Measurements from ENCODE around the gene WWOX.
"Not testable (repeated sequence)": the region's sequence is repeated elsewhere in the genome, so short reads cannot be mapped to it uniquely, and the experiment has no call there.

Gene WWOX

GRCh38 chr16:79217375-79218011 lies 1118.0 kb downstream of the WWOX start:
- no peaks in the 10 kb centered on the region for H3K9me3 ChIP-seq (ENCODE audit: control insufficient read depth, low read length)
- 78 to 85% methylated on average over 5 of the region's 6 CpGs for WGBS, 2 experiments (ENCODE audit: insufficient coverage in 2 of 2)
- H3K27ac ChIP-seq (ENCODE audit: low read depth, low read length, severe bottlenecking) = no peak overlapping the region
- peaks cover 3% of the 10 kb centered on the region for H3K4me1 ChIP-seq (ENCODE audit: control insufficient read depth, insufficient read depth, low read length, poor library complexity, severe bottlenecking)
- H3K36me3 ChIP-seq (ENCODE audit: control insufficient read depth, insufficient read depth, low read length) = no peaks in the 10 kb centered on the region
- H3K4me3 ChIP-seq (ENCODE audit: extremely low read depth, insufficient read depth, low read length, poor library complexity, severe bottlenecking) = no peak overlapping the region

- H3K36me3 ChIP-seq (ENCODE audit: control insufficient read depth, insufficient read depth, low read length) = no peaks in the 10 kb centered on the region
- 100% methylated on average over 1 of the region's 1 CpG for WGBS, 2 experiments (ENCODE audit: insufficient coverage in 2 of 2)
- peaks cover 3% of the 10 kb centered on the region for H3K4me1 ChIP-seq (ENCODE audit: control insufficient read depth, insufficient read depth, low read length, poor library complexity, severe bottlenecking)
- H3K9me3 ChIP-seq (ENCODE audit: control insufficient read depth, low read length) = no peaks in the 10 kb centered on the region
- H3K27ac ChIP-seq (ENCODE audit: low read depth, low read length, severe bottlenecking) = no peak overlapping the region
- H3K4me3 ChIP-seq (ENCODE audit: extremely low read depth, insufficient read depth, low read length, poor library complexity, severe bottlenecking) = no peak overlapping the region
These were observed 1118.9 kb downstream of the WWOX start for GRCh38 chr16:79218351-79218750.

- not testable (repeated sequence) for H3K36me3 ChIP-seq (ENCODE audit: control insufficient read depth, insufficient read depth, low read length); H3K4me3 ChIP-seq (ENCODE audit: extremely low read depth, insufficient read depth, low read length, poor library complexity, severe bottlenecking); H3K27ac ChIP-seq (ENCODE audit: low read depth, low read length, severe bottlenecking); H3K9me3 ChIP-seq (ENCODE audit: control insufficient read depth, low read length); H3K4me1 ChIP-seq (ENCODE audit: control insufficient read depth, insufficient read depth, low read length, poor library complexity, severe bottlenecking)
- WGBS, 2 experiments (ENCODE audit: insufficient coverage in 2 of 2) = 100% methylated on average over 1 of the region's 3 CpGs; no CpG with 5 or more reads in 1 of the 2 experiments
These were observed 1126.5 kb downstream of the WWOX start for GRCh38 chr16:79225994-79226393.

GRCh38 chr16:79229361-79229760 lies 1129.9 kb downstream of the WWOX start:
- no peaks in the 10 kb centered on the region for H3K4me1 ChIP-seq (ENCODE audit: control insufficient read depth, insufficient read depth, low read length, poor library complexity, severe bottlenecking)
- H3K4me3 ChIP-seq (ENCODE audit: extremely low read depth, insufficient read depth, low read length, poor library complexity, severe bottlenecking) = no peak overlapping the region

GRCh38 chr16:79245700-79246099 lies 1146.2 kb downstream of the WWOX start:
- WGBS, 2 experiments (ENCODE audit: insufficient coverage in 2 of 2) = 80 to 100% methylated on average over 1 of the region's 2 CpGs
- not testable (repeated sequence) for H3K4me3 ChIP-seq (ENCODE audit: extremely low read depth, insufficient read depth, low read length, poor library complexity, severe bottlenecking)

More at GRCh38 chr16:79229361-79229760, 1129.9 kb downstream of the WWOX start:
- H3K9me3 ChIP-seq (ENCODE audit: control insufficient read depth, low read length) = no peaks in the 10 kb centered on the region
- 93 to 97% methylated on average over 19 to 20 of the region's 20 CpGs for WGBS, 2 experiments (ENCODE audit: insufficient coverage in 2 of 2)
- no peak overlapping the region for H3K27ac ChIP-seq (ENCODE audit: low read depth, low read length, severe bottlenecking)
- no peaks in the 10 kb centered on the region for H3K36me3 ChIP-seq (ENCODE audit: control insufficient read depth, insufficient read depth, low read length)

GRCh38 chr16:79247386-79247785 lies 1147.9 kb downstream of the WWOX start:
- H3K4me3 ChIP-seq (ENCODE audit: extremely low read depth, insufficient read depth, low read length, poor library complexity, severe bottlenecking) = no peak overlapping the region
- H3K4me1 ChIP-seq (ENCODE audit: control insufficient read depth, insufficient read depth, low read length, poor library complexity, severe bottlenecking) = no peaks in the 10 kb centered on the region
- H3K27ac ChIP-seq (ENCODE audit: low read depth, low read length, severe bottlenecking) = no peak overlapping the region
- no peaks in the 10 kb centered on the region for H3K36me3 ChIP-seq (ENCODE audit: control insufficient read depth, insufficient read depth, low read length)
- H3K9me3 ChIP-seq (ENCODE audit: control insufficient read depth, low read length) = no peaks in the 10 kb centered on the region
- WGBS, 2 experiments (ENCODE audit: insufficient coverage in 2 of 2) = 82 to 100% methylated on average over 1 to 3 of the region's 5 CpGs

More at GRCh38 chr16:79245700-79246099, 1146.2 kb downstream of the WWOX start:
- H3K9me3 ChIP-seq (ENCODE audit: control insufficient read depth, low read length); H3K27ac ChIP-seq (ENCODE audit: low read depth, low read length, severe bottlenecking); H3K4me1 ChIP-seq (ENCODE audit: control insufficient read depth, insufficient read depth, low read length, poor library complexity, severe bottlenecking); H3K36me3 ChIP-seq (ENCODE audit: control insufficient read depth, insufficient read depth, low read length): not testable (repeated sequence)

- H3K4me1 ChIP-seq (ENCODE audit: control insufficient read depth, insufficient read depth, low read length, poor library complexity, severe bottlenecking) = no peaks in the 10 kb centered on the region
- H3K9me3 ChIP-seq (ENCODE audit: control insufficient read depth, low read length) = no peaks in the 10 kb centered on the region
- no peak overlapping the region for H3K27ac ChIP-seq (ENCODE audit: low read depth, low read length, severe bottlenecking)
- H3K36me3 ChIP-seq (ENCODE audit: control insufficient read depth, insufficient read depth, low read length) = no peaks in the 10 kb centered on the region
- WGBS, 2 experiments (ENCODE audit: insufficient coverage in 2 of 2) = 80 to 86% methylated on average over 1 of the region's 1 CpG
- no peak overlapping the region for H3K4me3 ChIP-seq (ENCODE audit: extremely low read depth, insufficient read depth, low read length, poor library complexity, severe bottlenecking)
These were observed 1148.9 kb downstream of the WWOX start for GRCh38 chr16:79248351-79248750.

- H3K36me3 ChIP-seq (ENCODE audit: control insufficient read depth, insufficient read depth, low read length) = no peaks in the 10 kb centered on the region
- 94 to 97% methylated on average over 5 to 6 of the region's 8 CpGs for WGBS, 2 experiments (ENCODE audit: insufficient coverage in 2 of 2)
- H3K27ac ChIP-seq (ENCODE audit: low read depth, low read length, severe bottlenecking) = no peak overlapping the region
- H3K9me3 ChIP-seq (ENCODE audit: control insufficient read depth, low read length) = no peaks in the 10 kb centered on the region
- no peaks in the 10 kb centered on the region for H3K4me1 ChIP-seq (ENCODE audit: control insufficient read depth, insufficient read depth, low read length, poor library complexity, severe bottlenecking)
- H3K4me3 ChIP-seq (ENCODE audit: extremely low read depth, insufficient read depth, low read length, poor library complexity, severe bottlenecking) = no peak overlapping the region
These were observed 1151.1 kb downstream of the WWOX start for GRCh38 chr16:79250502-79251098.

- 68 to 100% methylated on average over 3 of the region's 9 CpGs for WGBS, 2 experiments (ENCODE audit: insufficient coverage in 2 of 2)
- H3K36me3 ChIP-seq (ENCODE audit: control insufficient read depth, insufficient read depth, low read length) = no peaks in the 10 kb centered on the region
- H3K4me3 ChIP-seq (ENCODE audit: extremely low read depth, insufficient read depth, low read length, poor library complexity, severe bottlenecking) = no peak overlapping the region
- no peaks in the 10 kb centered on the region for H3K9me3 ChIP-seq (ENCODE audit: control insufficient read depth, low read length)
- H3K4me1 ChIP-seq (ENCODE audit: control insufficient read depth, insufficient read depth, low read length, poor library complexity, severe bottlenecking) = no peaks in the 10 kb centered on the region
- H3K27ac ChIP-seq (ENCODE audit: low read depth, low read length, severe bottlenecking) = no peak overlapping the region
These were observed 1153.7 kb downstream of the WWOX start for GRCh38 chr16:79253100-79253631.

- WGBS, 2 experiments (ENCODE audit: insufficient coverage in 2 of 2) = 85 to 91% methylated on average over 7 to 9 of the region's 10 CpGs
- Histone ChIP-seq H3K4me1 (ENCODE audit: control insufficient read depth, insufficient read depth, low read length, poor library complexity, severe bottlenecking) (no peaks in the 10 kb centered on the region), H3K27ac (ENCODE audit: low read depth, low read length, severe bottlenecking) (no peak overlapping the region), H3K36me3 (ENCODE audit: control insufficient read depth, insufficient read depth, low read length) (no peaks in the 10 kb centered on the region), H3K9me3 (ENCODE audit: control insufficient read depth, low read length) (no peaks in the 10 kb centered on the region), H3K4me3 (ENCODE audit: extremely low read depth, insufficient read depth, low read length, poor library complexity, severe bottlenecking) (no peak overlapping the region)
These were observed 1158.6 kb downstream of the WWOX start for GRCh38 chr16:79257953-79258490.

GRCh38 chr16:79260890-79261289 lies 1161.4 kb downstream of the WWOX start:
- 82 to 86% methylated on average over 2 to 3 of the region's 4 CpGs for WGBS, 2 experiments (ENCODE audit: insufficient coverage in 2 of 2)
- H3K4me3 ChIP-seq (ENCODE audit: extremely low read depth, insufficient read depth, low read length, poor library complexity, severe bottlenecking); H3K27ac ChIP-seq (ENCODE audit: low read depth, low read length, severe bottlenecking); H3K4me1 ChIP-seq (ENCODE audit: control insufficient read depth, insufficient read depth, low read length, poor library complexity, severe bottlenecking); H3K9me3 ChIP-seq (ENCODE audit: control insufficient read depth, low read length); H3K36me3 ChIP-seq (ENCODE audit: control insufficient read depth, insufficient read depth, low read length): not testable (repeated sequence)
